ENCODE measurements around the gene RABGEF1. TPM values are rescaled to one million over a fixed set of nuclear protein-coding genes. Genes with fewer than 3 reads are reported as not detected.
"Not testable (repeated sequence)": the region's sequence is repeated elsewhere in the genome, so short reads cannot be mapped to it uniquely, and the experiment has no call there.

Gene RABGEF1
- total RNA-seq, 1 donor from 2014 or later = 20.2 TPM

DNA sequence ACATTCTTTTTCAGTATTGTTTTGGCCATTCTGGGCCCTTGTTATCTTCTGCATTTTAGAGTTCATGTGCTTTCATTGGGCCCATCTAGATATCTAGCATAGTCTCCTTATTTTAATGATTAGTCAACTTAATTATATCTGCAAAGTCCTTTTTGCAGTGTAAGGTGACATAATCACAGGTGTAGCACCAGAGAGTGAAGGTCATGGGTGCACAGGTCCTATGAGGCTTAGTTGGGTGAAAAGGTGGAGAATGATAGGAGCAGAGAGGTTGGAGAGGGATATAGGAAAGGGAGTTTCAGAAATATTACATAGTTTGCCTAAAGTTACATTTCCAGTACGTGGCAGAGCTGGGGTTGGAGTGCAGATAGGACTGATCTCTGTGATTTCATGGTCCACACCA lies 24.4 kb downstream of the RABGEF1 start:
- DNase-seq (ENCODE audit: low read depth, low spot score) = not testable (repeated sequence)

GRCh38 chr7:66765322-66766025 lies 24.9 kb downstream of the RABGEF1 start:
- not testable (repeated sequence) for DNase-seq (ENCODE audit: low read depth, low spot score)

DNA sequence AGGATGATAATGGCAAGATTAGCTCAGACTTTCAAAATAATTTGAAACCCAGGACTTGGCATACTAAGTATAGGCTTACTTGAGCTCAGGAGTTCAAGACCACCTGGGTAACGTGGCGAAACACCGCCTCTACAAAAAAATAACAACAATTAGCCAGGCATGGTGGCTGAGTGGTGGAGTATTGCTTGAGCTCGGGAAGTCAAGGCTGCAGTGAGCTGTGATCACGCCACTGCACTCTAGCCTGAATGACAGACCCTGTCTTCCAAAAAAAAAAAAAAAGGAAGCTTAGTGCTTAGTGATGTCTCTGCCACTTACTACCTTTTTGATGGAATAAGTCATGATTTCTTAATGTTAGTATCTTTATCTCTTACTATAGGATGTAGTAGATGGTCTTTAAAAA lies 25.5 kb downstream of the RABGEF1 start:
- DNase-seq (ENCODE audit: low read depth, low spot score) = no peak

- DNase-seq (ENCODE audit: low read depth, low spot score) = not testable (repeated sequence)
Measured at GRCh38 chr7:66767486-66767885, 27.0 kb downstream of the RABGEF1 start.

- DNase-seq (ENCODE audit: low read depth, low spot score) = no peak
Measured at GRCh38 chr7:66768865-66769832, 28.6 kb downstream of the RABGEF1 start.

DNA sequence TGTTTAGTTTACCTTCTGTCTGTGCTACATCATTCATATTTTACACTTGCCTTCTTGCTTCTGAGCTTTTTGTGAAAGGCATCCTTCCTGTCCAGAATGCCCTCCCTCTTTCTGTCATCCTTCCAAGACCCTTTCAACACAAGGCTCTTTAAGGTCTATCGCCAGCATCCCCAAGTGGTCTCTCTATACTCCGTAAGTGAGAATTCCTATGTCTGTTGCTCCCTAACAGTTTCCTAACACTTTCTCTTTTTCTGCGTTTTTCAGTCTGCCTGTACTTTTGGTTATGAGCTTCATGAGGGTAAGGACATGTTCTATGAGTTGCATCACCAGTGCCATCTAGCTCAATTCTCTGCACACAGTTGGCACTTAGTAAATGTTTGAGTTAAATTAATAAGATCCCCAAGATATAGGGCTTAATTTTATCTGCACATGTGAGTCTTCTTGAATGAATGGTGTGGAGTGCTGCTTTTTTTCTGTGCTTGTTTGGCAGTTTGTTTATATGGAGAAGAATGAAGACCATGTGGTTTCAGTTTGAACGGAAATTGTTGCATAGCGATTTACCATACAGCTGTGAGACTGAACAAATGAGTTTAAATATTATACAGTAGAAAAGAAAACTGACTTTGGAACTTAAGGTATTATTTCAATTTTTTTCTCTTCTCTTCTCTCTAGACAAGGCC lies 29.4 kb downstream of the RABGEF1 start:
- DNase-seq (ENCODE audit: low read depth, low spot score) = no peak

DNA sequence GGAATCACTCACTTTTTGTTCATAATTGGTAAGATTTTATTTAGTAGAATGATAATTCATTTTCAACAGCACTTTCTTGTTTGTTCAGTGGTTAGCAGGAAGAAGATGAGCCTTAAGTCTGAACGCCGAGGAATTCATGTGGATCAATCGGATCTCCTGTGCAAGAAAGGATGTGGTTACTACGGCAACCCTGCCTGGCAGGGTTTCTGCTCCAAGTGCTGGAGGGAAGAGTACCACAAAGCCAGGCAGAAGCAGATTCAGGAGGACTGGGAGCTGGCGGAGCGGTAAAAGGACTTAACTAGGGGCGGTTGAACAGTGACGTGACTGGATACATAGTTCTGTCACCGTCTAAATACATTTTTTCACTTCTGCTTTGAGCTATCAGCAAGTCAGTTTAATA lies 31.3 kb downstream of the RABGEF1 start:
- no peak for DNase-seq (ENCODE audit: low read depth, low spot score)

DNA sequence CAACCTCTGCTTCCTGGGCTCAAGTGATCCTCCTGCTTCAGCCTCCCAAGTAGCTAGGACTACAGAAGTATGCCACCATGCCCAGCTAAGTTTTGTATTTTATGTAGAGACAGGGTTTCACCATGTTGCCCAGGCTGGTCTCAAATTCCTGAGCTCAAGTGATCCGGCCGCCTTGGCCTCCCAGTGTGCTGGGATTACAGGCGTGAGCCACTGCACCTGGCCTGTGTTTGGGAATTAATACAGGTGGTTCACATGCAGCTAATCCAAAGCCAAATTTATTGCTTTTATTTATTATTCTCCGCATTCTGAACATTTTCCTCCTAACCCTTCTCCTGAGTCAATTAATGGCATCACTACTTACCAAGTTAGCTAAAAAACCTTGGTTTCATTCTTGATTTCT lies 33.2 kb downstream of the RABGEF1 start:
- not testable (repeated sequence) for DNase-seq (ENCODE audit: low read depth, low spot score)

DNA sequence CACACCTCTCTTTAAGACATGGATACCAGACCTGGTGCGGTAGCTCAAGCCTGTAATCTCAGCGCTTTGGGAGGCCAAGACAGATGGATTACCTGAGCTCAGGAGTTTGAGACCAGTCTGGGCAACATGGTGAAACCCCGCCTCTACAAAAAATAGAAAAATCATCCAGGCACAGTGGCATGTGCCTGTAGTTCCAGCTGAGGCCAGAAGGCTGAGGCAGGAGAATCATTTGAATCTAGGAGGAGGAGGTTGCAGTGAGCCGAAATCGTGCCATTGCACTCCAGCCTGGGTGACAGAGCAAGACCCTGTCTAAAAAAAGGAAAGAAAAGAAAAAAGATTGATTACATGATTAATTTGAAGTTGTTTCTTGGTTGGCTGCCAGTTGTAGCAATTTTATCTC lies 35.9 kb downstream of the RABGEF1 start:
- DNase-seq (ENCODE audit: low read depth, low spot score) = not testable (repeated sequence)

DNA sequence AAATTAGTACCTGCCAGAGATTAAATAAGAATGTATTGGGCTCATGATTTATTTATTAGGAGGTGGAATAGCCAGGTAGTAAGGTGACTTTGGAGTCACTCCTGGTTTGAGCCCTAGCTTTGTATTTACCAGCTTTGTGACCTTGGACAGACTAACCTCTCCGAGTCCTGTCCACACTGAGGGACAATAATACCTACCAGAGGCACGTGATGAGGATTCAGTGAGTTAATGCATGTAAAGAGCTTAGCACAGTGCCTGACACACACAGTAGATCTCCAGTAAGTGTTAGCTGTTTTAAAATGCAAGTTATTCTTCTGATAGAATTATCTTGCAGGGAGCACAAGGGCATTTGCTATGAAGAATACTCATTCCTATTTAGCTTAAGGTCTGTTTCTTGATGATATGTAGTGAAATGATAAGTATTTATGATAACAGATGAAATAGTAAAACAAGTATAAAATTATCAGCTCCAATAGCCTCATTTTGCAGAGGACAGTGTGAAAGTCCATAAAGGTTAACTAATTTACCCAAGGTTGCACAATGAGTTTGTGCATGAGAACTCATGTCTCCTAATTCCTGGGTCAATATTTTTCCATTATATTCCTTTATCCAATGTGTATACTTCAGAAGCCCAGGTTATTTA lies 36.4 kb downstream of the RABGEF1 start:
- no peak for DNase-seq (ENCODE audit: low read depth, low spot score)

DNA sequence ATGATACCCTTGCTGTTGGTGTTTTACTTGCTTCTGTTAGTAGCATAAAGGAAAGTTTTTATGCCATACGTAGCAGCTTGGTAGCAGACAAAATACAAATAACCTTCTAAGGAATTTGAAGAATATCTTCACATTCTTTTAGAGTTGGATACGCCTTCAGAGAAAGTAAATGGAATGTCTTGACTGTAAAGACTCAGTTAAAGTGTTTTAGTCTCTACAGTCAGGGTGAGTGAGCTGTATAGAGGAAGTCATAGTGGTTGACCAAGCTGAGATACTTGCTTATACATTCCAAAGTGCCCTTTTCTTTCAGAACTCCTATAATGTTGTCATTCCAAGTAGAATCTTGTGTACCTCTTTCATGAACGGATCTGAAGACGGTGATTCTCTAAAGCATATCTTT lies 37.7 kb downstream of the RABGEF1 start:
- DNase-seq (ENCODE audit: low read depth, low spot score) = no peak

DNA sequence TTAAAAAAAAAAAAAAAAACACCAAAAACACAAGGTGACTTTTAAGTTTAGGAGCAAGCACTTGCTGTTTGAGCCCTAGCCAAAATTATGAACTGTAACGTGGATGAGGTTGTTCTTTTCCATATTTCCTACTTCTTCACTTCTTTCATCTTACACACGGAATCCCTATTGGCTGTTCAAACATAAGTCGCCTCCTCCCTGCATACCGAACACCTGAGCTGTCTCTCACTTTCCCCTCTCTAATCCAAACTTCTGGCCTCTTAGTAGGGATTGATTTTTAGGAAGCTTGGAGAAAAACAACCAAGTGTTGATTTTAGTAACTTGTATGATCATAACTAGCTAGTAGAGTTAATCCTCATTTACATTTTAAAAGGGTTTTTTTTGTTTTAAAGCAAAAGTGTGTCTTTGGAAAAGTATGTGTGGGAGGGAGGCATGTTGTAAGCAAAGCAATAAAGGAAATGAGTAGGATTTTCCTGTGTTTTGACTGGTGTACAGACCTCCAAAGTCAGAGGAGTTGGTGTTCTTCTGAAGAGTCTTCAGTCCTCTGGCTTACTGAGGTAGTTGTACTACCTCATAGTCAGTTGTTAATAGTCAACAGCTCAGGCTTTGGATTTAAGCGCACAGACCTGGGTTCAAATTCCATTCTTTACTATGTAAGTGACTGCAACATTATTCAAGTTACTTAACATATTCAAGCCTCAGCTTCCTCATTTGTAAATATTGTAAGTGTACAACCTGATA lies 39.3 kb downstream of the RABGEF1 start:
- DNase-seq (ENCODE audit: low read depth, low spot score) = peak; percentile 33

DNA sequence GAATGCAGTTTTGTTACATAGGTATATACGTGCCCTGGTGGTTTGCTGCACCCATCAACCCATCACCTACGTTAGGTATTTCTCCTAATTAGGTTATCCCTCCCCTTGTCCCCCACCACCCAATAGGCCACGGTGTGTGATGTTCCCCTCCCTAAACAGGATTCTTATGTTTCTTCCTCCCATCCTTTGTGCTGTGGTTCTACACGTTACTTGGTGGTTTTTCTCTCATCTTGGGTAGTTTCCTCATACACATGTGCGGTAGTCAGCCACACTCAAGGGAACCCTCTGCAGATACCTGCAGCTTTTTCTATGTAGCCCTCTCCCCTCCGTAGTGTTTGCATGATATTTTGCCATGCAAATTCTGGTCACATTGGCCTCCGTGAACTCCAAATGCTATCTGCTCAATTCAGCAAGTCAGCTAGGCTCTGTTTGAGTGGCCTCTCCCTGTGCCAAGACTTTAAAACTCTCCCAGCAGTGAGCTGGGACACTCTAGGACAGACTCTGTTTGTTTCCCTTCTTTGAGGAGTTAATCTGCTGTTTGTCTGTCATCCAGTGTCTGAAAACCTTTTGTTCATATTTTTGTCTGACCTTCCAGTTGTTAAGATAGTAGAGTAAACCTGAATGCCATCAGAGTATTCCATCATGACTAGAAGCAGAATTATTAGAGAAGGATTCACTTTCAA lies 41.0 kb downstream of the RABGEF1 start:
- DNase-seq (ENCODE audit: low read depth, low spot score) = no peak

DNA sequence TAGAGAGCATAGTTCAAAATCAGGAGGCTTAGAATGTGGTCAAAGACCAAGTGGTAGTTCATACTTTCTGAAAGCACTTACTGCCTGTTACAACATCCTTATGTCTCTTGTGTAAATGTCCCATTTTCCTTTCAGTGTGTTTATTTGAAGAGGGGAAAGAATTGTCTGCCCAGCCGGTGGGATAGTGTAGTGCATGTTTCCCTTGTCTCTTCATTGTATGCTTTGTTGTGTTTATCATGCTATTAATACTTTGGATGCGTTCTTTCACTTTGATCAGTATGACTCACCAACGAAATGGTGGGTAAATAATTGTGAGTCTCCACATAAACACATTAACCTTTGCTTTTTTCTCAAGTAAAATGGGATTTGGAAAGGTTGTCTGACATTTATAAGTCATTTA lies 42.3 kb downstream of the RABGEF1 start:
- not testable (repeated sequence) for DNase-seq (ENCODE audit: low read depth, low spot score)

GRCh38 chr7:66783887-66784595 lies 43.5 kb downstream of the RABGEF1 start:
- not testable (repeated sequence) for DNase-seq (ENCODE audit: low read depth, low spot score)

- no peak for DNase-seq (ENCODE audit: low read depth, low spot score)
Measured at GRCh38 chr7:66790196-66790595, 49.7 kb downstream of the RABGEF1 start.

DNA sequence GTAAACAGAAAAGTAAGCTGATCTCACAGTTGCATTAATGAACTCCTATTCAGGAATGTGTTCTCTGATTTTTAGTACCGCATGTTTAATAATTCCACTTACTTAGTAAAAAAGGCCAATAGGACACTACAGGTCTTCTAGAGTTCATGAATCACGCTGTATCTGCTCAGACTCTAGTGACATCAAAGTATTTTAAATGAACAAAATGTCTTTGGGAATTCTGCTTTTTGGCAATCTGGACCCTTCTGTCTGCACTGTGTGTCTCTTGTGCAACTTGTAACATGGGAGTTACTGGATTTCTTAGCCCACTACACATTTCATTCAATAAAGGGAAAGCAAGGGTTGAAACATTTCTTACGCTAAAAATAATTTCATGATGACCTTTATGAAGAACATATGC lies 50.2 kb downstream of the RABGEF1 start:
- no peak for DNase-seq (ENCODE audit: low read depth, low spot score)

DNA sequence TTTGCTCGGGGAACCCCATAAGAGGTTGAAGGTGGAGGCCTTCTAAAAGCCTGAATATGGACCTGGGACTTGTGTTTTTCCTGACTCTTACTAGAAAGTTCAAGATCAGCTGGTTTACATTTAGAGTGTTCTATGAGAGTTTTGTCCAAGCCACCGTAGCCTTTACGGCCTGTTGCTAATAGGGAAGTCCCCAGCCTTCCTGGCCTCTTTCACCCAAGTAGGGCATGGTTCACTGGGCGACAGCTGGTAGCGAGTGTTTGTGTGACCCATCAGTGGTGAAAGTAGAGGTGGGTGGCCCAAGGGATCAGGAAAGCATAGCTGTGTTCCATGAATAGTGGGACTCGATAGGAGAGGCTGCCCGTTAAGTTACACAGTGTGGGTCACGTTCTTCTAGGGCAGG lies 60.1 kb downstream of the RABGEF1 start:
- no peak for DNase-seq (ENCODE audit: low read depth, low spot score)

GRCh38 chr7:66804001-66804400 lies 63.5 kb downstream of the RABGEF1 start:
- DNase-seq (ENCODE audit: low read depth, low spot score) = no peak

All from pulmonary artery endothelial cell (primary cell).